GM12892 (cell line): ENCODE measurements around the gene ETFB.

Experiments used
- POLR2A ChIP-seq: IDR thresholded peaks from 2 replicates; pipeline ENCODE4 v1.6.1; 2011; ENCODE audit warnings: low read depth, low read length, control low read depth
- POLR2AphosphoS5 ChIP-seq: IDR thresholded peaks from 2 replicates; pipeline ENCODE4 v1.6.1; 2011; ENCODE audit warnings: low read depth, low read length, control low read depth
- TAF1 ChIP-seq: IDR thresholded peaks from 2 replicates; pipeline ENCODE4 v1.6.1; 2011; ENCODE audit warnings: low read depth, mild to moderate bottlenecking, control low read depth, low read length, borderline replicate concordance

DNA sequence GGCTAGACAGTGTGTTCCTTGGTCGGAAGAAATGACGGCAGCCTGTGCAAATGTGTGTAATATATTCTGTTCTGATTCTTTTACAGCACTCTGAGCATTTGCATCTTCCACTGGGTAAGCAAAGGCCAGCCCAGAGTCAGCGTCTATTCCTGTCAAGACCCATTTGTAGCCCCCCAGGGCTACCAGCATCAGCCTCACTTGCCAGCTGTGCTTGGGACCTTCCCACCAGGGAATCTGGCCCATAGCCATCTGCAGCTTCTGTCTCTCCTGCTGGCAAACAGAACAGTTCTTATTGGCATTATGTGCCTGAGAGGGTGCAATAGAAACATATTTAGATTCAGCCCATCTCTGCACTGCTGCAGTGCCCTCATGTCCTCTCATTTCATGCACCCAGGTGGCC, 60.7 kb downstream of the ETFB start:
- TF ChIP-seq POLR2A (no peak), POLR2AphosphoS5 (no peak), TAF1 (no peak)
